Heart right ventricle (tissue), 16 donors: Measurements from ENCODE around the gene LSAMP. TPM values are rescaled to one million over a fixed set of nuclear protein-coding genes. Genes with fewer than 3 reads are reported as not detected.

Source experiments
- ATAC-seq, 8 donors: fragments of 200-7000 bp; cut with Tn5 transposase; one replicate each; pipeline ENCODE4 v1.9.1; 2020; ENCODE audit warnings: mild to moderate bottlenecking in 8 of 8, moderate library complexity in 8 of 8, moderate number of reproducible peaks in 1 of 8
- DNase-seq, 2 donors: peaks; one replicate each; pipeline ENCODE4 v3.0.0-alpha.2; 2020
- H3K27ac ChIP-seq, 10 donors: fragments of 200-600 bp; sonication (generic) in 2 of 10; one replicate each; pipeline versions ENCODE4 v1.5.0 to v1.8.0; 2020 to 2022; ENCODE audit warnings: mild to moderate bottlenecking in 3 of 10
- H3K27me3 ChIP-seq, 7 donors: fragments of 200-600 bp; one replicate each; pipeline ENCODE4 v1.8.0; 2021 to 2022; ENCODE audit warnings: mild to moderate bottlenecking in 2 of 7
- H3K36me3 ChIP-seq, 9 donors: fragments of 200-600 bp; sonication (generic) in 1 of 9; one replicate each; pipeline versions ENCODE4 v1.5.0 to v1.8.0; 2020 to 2022; ENCODE audit warnings: mild to moderate bottlenecking in 2 of 9
- H3K4me1 ChIP-seq, 9 donors: fragments of 200-600 bp; sonication (generic) in 1 of 9; one replicate each; pipeline versions ENCODE4 v1.5.0 to v1.8.0; 2020 to 2022; ENCODE audit warnings: mild to moderate bottlenecking in 4 of 9
- H3K4me3 ChIP-seq, 10 donors: fragments of 200-600 bp; sonication (generic) in 2 of 10; one replicate each; pipeline versions ENCODE4 v1.5.0 to v1.8.0; 2020 to 2022; ENCODE audit warnings: mild to moderate bottlenecking in 7 of 10, moderate library complexity in 2 of 10
- H3K9me3 ChIP-seq, 11 donors: fragments of 200-600 bp in 10 of 11; sonication (generic) in 2 of 11; one replicate each; pipeline versions ENCODE4 v1.5.0 to v1.8.0; 2013 to 2022; ENCODE audit warnings: mild to moderate bottlenecking in 2 of 11, control low read depth in 1 of 11, moderate library complexity in 1 of 11
- CTCF ChIP-seq, 9 donors: fragments of 200-600 bp; sonication (generic) in 2 of 9; IDR thresholded peaks; one replicate each; pipeline versions ENCODE4 v1.5.0 to v1.8.0; 2021 to 2022; ENCODE audit warnings: antibody characterized with exemption in 9 of 9, mild to moderate bottlenecking in 5 of 9, moderate library complexity in 1 of 9
- WGBS, 2 donors: extraction: QIAGEN DNeasy Blood & Tissue Kit; methylation state at CpG; one replicate each; pipeline ENCODE4 v1.1.7; 2013; ENCODE audit warnings: inconsistent platforms in 1 of 2; 5-methylcytosine and 5-hydroxymethylcytosine counted together
- intact Hi-C, 10 donors: fragments of 100-400 bp; cut with DNase I; formaldehyde crosslinking; loops; one replicate each; pipeline versions ENCODE4 v1.11.1 to v1.14.2; 2022
- polyA plus RNA-seq, 2 donors: library from polyadenylated mRNA; stranded (reverse); fragments of 200-250 nt; gene quantifications; one replicate each; pipeline ENCODE4 v1.2.3, GENCODE V29; 2013
- total RNA-seq, 10 donors: library from RNA; stranded (reverse); fragmentation: NEBNext Ultra II Directional in 3 of 10; extraction: Animal tissue kit (Norgen Biotek cat#: 25700) in 3 of 10; gene quantifications; one replicate each; pipeline versions ENCODE4 v1.2.1 to v1.2.4, GENCODE V29; 2021 to 2023
- donor health status: Arrhythmogenic right ventricular cardiomyopathy.
- donor health status: ischemic (EF 13 %, LVEDD 7.1; RV severe dilation, severe dysfunction).
- donor health status: healthy with polysubstance abuse.
- donor health status: DM: no; HTN: yes; CAD: no.
- donor health status: DM: no; HTN: no; CAD: no.
- donor health status: ischemic (EF 25% LVEDD 6.9; RV normal size, moderate dysfunction).
- donor health status: ischemic (EF 25% LVEDD 5.7; RV mildly dilated, moderate dysfunction).
- donor health status: healthy.
- donor health status: DM: yes; HTN: yes; CAD: no.
- donor health status: Ischemic cardiomyopathy.
- donor health status: ischemic (EF 35%, LVEDD 5.7; RV mildly dilated, moderate dysfunction).
- donor health status: nonischemic (EF 11% LVEDD 7.7; RV severe dilation, severe dysfunction).
- donor health status: DM: yes; HTN: yes; CAD: no.
- donor health status: PGD.
- donor health status: ischemic (EF 29% LVEDD 5.4; RV normal size, mild dysfunction).
- donor health status: nonischemic (EF 23%, LVEDD 6.1; RV moderate dilation, normal function).

LSAMP gene
- total and polyA plus RNA-seq, 12 donors: 0.51 to 9.0 (median 5.4) TPM

DNA sequence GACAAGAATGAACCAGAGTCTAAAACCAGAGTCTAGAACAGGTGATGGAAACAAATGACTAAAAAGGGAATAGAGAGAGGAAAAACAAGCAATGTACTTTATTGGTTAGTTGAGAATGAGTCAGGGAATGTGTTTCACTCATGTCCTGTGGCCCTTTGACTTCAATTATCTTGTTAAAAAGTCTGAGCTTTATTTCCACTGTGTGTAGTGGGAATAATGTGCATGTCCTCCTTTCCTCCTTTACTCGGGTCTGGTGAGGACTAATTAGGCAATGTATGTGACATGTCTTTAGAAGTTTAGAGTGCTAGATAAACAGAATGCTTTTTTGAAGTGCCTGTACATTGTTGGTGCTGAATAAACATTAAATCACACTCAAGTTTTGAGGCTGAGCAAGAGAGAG, 21.3 kb downstream of the LSAMP start:
- Histone ChIP-seq H3K27ac (no peak overlapping the region), H3K4me3 (no peak overlapping the region), H3K9me3 (peaks cover 0 to 6% (median 0%) of the 10 kb centered on the region in 11 donors), H3K36me3 (no peaks in the 10 kb centered on the region), H3K4me1 (no peaks in the 10 kb centered on the region), H3K27me3 (no peaks in the 10 kb centered on the region)
- TF ChIP-seq CTCF (IDR thresholded peaks at IDR 0.05): no peak
- ATAC-seq (no peak), DNase-seq (no peak)
- intact Hi-C loops: no loop called here
- 15% methylated on average over 1 of the region's 1 CpG for WGBS, 2 donors

- ATAC-seq (no peak), DNase-seq (no peak)
- Histone ChIP-seq H3K27me3 (no peaks in the 10 kb centered on the region), H3K27ac (no peak overlapping the region), H3K9me3 (peaks cover 0 to 6% (median 0%) of the 10 kb centered on the region in 11 donors), H3K36me3 (no peaks in the 10 kb centered on the region), H3K4me3 (no peak overlapping the region), H3K4me1 (no peaks in the 10 kb centered on the region)
- WGBS, 2 donors: 32 to 38% methylated on average over 3 of the region's 3 CpGs
- no peak for TF ChIP-seq CTCF (IDR thresholded peaks at IDR 0.05)
- intact Hi-C loops: no loop called here
These were observed 21.9 kb downstream of the LSAMP start for GRCh38 chr3:116423374-116423773.

DNA sequence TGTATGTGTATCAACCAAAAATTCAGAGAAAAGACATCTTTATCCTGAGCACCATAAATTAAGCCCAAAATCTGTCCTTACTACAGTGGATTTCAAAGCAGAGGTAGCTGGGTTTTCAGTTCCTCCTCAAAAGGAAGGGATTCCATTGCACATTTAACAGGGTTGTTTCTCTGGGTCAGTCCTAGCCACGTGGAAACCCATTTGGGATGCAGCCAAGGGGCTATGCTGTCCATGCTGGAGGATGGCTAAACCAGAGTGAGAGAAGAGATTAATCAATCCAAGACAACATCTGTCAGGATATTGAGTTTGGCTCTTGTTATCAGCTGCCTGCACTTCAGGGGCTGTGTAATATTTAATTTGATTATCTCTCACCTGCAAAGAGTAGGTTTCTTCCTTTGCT, 28.1 kb downstream of the LSAMP start:
- no peak for TF ChIP-seq CTCF (IDR thresholded peaks at IDR 0.05)
- ATAC-seq (no peak), DNase-seq (no peak)
- Histone ChIP-seq H3K4me3 (no peak overlapping the region), H3K36me3 (no peaks in the 10 kb centered on the region), H3K9me3 (peaks cover 0 to 6% (median 0%) of the 10 kb centered on the region in 11 donors), H3K27me3 (no peaks in the 10 kb centered on the region), H3K4me1 (no peaks in the 10 kb centered on the region), H3K27ac (no peak overlapping the region)
- intact Hi-C loops: no loop called here
- 22 to 30% methylated on average over 1 of the region's 1 CpG for WGBS, 2 donors

DNA sequence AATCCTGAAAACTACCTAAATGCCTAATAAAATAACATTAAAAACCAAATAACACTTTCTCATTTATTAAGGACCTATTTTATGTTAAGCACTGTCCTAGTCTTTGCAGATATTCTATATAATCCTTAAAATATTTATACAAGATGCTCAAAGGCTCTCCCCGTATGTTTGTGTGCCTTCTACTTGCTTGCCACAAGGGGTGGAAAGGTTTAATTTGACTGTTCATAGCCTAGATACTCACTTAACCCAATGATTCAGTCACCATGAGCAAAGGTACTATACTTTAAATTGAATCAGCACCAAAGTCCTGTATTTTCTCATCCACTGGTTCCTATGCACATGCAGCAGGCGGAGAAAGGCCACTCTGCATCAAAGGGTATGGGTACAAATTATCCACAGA, 32.0 kb downstream of the LSAMP start:
- no peak overlapping the region for H3K27ac ChIP-seq
- no peaks in the 10 kb centered on the region for H3K27me3 ChIP-seq
- WGBS, 2 donors: 64 to 76% methylated on average over 2 of the region's 2 CpGs
- H3K4me1 ChIP-seq: no peaks in the 10 kb centered on the region
- no peak for TF ChIP-seq CTCF (IDR thresholded peaks at IDR 0.05)
- intact Hi-C loops: no loop called here
- H3K36me3 ChIP-seq: no peaks in the 10 kb centered on the region
- no peak overlapping the region for H3K4me3 ChIP-seq
- no peak for DNase-seq
- peaks cover 0 to 6% (median 0%) of the 10 kb centered on the region in 11 donors for H3K9me3 ChIP-seq
- ATAC-seq: no peak
